ENCODE results near the gene KRT10.

DNA sequence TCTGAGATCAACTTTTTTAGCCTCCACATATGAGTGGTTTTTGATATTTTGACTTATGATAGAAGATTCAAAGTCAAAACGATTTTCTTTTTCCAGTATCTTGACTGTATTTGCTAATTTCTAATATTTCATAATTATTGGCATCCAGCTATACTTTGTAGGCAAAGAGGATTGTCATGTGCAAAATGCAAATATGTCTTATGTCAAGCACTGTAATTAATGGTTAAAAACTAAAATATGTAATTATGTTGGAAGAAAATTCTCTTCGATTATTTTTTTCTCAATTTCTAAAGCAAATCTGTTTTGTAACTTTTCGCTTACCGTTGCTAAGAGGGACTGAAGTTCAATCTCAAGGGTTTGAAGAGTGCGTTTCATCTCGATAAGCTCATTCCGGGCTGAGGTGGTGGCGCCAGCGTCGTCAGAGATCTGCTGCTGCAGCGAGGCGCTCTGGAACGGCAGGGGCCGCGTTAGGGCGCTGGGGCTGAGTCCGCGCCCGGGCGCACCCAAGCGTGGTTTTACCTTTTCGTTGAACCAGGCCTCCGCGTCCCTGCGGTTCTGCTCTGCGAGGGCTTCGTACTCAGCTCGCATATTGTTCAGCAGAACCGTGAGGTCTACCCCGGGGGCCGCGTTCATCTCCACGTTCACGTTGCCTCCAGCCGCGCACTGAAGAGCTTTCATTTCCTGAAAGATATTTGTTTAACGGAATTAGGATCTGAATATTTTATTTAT is 43.1 kb downstream of the KRT10 start:
- TF ChIP-seq POLR2A (IDR thresholded peaks at IDR 0.05): no peak
- no peak for TF ChIP-seq CTCF (IDR thresholded peaks at IDR 0.05)

Data from Peyer's patch (tissue), 4 donors.